Neural crest cell (in vitro differentiated cells): ENCODE results near the gene NDUFB2. TPM values are rescaled to one million over a fixed set of nuclear protein-coding genes. Genes with fewer than 3 reads are reported as not detected.
"Not testable (repeated sequence)": the region's sequence is repeated elsewhere in the genome, so short reads cannot be mapped to it uniquely, and the experiment has no call there.

Experiments used
- DNase-seq: peaks from one replicate; pipeline ENCODE4 v3.0.0; 2021; ENCODE audit warnings: low read depth, mixed read lengths, low spot score
- H3K27ac Mint-ChIP-seq: one replicate; pipeline ENCODE4 v1.8.0; 2021; ENCODE audit warnings: mild to moderate bottlenecking, mixed read lengths; ENCODE audit not compliant: unreplicated experiment
- H3K27me3 Mint-ChIP-seq: 2 replicates; pipeline ENCODE4 v1.8.0; 2021; ENCODE audit warnings: low read depth, mild to moderate bottlenecking, mixed read lengths
- H3K36me3 Mint-ChIP-seq: 2 replicates; pipeline ENCODE4 v1.8.0; 2021; ENCODE audit warnings: low read depth, mild to moderate bottlenecking, mixed read lengths
- H3K4me1 Mint-ChIP-seq: 2 replicates; pipeline ENCODE4 v1.8.0; 2021; ENCODE audit warnings: mixed read lengths
- H3K4me3 Mint-ChIP-seq: one replicate; pipeline ENCODE4 v1.8.0; 2021; ENCODE audit warnings: mild to moderate bottlenecking, mixed read lengths
- H3K9me3 Mint-ChIP-seq: 2 replicates; pipeline ENCODE4 v1.8.0; 2021; ENCODE audit warnings: mixed read lengths
- total RNA-seq: library from RNA; stranded (reverse); gene quantifications from 2 replicates; pipeline ENCODE4 v1.2.1, GENCODE V29; 2021
- TF ChIP-seq, protein P1 (sequence below): fragments of 200-600 bp; sonication (generic); conservative IDR thresholded peaks from 2 replicates; pipeline ENCODE4 v1.5.0; 2021; ENCODE audit warnings: antibody characterized with exemption, mild to moderate bottlenecking

NDUFB2 gene
- total RNA-seq, 1 donor from 2014 or later, result 195 TPM

- Mint-ChIP-seq H3K4me1 (peaks cover 1% of the 10 kb centered on the region), H3K36me3 (no peaks in the 10 kb centered on the region), H3K27me3 (no peaks in the 10 kb centered on the region), H3K27ac (no peak overlapping the region), H3K4me3 (peak overlapping the region; percentile 47), H3K9me3 (no peaks in the 10 kb centered on the region)
- TF ChIP-seq, protein P1, sequence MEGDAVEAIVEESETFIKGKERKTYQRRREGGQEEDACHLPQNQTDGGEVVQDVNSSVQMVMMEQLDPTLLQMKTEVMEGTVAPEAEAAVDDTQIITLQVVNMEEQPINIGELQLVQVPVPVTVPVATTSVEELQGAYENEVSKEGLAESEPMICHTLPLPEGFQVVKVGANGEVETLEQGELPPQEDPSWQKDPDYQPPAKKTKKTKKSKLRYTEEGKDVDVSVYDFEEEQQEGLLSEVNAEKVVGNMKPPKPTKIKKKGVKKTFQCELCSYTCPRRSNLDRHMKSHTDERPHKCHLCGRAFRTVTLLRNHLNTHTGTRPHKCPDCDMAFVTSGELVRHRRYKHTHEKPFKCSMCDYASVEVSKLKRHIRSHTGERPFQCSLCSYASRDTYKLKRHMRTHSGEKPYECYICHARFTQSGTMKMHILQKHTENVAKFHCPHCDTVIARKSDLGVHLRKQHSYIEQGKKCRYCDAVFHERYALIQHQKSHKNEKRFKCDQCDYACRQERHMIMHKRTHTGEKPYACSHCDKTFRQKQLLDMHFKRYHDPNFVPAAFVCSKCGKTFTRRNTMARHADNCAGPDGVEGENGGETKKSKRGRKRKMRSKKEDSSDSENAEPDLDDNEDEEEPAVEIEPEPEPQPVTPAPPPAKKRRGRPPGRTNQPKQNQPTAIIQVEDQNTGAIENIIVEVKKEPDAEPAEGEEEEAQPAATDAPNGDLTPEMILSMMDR, result no peak
- no peak for DNase-seq
Measured at GRCh38 chr7:140689199-140690152, 7.0 kb upstream of the NDUFB2 start.

- no peak overlapping the region for H3K4me3 Mint-ChIP-seq
- H3K36me3 Mint-ChIP-seq, result no peaks in the 10 kb centered on the region
- no peaks in the 10 kb centered on the region for H3K9me3 Mint-ChIP-seq
- H3K27ac Mint-ChIP-seq, result no peak overlapping the region
- no peak for DNase-seq
- H3K4me1 Mint-ChIP-seq, result peaks cover 10% of the 10 kb centered on the region
- no peaks in the 10 kb centered on the region for H3K27me3 Mint-ChIP-seq
- TF ChIP-seq, protein P1, result no peak
Measured at GRCh38 chr7:140691376-140692045, 5.0 kb upstream of the NDUFB2 start.

DNA sequence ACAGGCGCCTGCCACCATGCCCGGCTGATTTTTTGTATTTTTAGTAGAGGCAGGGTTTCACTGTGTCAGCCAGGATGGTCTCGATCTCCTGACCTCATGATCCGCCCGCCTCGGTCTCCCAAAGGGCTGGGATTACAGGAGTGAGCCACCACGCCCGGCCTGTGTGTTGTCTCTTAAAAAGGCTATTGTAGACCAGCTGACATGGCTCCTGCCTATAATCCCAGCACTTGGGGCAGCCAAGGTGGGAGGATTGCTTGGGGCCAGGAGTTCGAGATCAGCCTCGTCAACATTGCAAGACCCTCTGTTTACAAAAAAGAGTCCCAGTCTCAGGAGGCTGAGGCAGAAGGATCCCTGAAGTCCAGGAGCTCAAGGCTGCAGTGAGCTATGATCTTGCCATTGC, 2.7 kb upstream of the NDUFB2 start:
- not testable (repeated sequence) for DNase-seq, H3K27ac Mint-ChIP-seq, H3K4me3 Mint-ChIP-seq, H3K27me3 Mint-ChIP-seq, H3K9me3 Mint-ChIP-seq, H3K36me3 Mint-ChIP-seq
- H3K4me1 Mint-ChIP-seq, result peaks cover 31% of the 10 kb centered on the region

- no peaks in the 10 kb centered on the region for H3K9me3 Mint-ChIP-seq
- peaks cover 36% of the 10 kb centered on the region for H3K4me1 Mint-ChIP-seq
- no peak overlapping the region for H3K27ac Mint-ChIP-seq
- no peak for DNase-seq
- TF ChIP-seq, protein P1, result no peak
- peak overlapping the region; percentile 72 for H3K4me3 Mint-ChIP-seq
- H3K36me3 Mint-ChIP-seq, result no peaks in the 10 kb centered on the region
- H3K27me3 Mint-ChIP-seq, result no peaks in the 10 kb centered on the region
Measured at GRCh38 chr7:140694592-140694991, 1.9 kb upstream of the NDUFB2 start.

- TF ChIP-seq, protein P1, result no peak
- H3K4me1 Mint-ChIP-seq, result peaks cover 39% of the 10 kb centered on the region
- H3K27ac Mint-ChIP-seq, result no peak overlapping the region
- no peaks in the 10 kb centered on the region for H3K9me3 Mint-ChIP-seq
- no peaks in the 10 kb centered on the region for H3K27me3 Mint-ChIP-seq
- H3K36me3 Mint-ChIP-seq, result no peaks in the 10 kb centered on the region
- H3K4me3 Mint-ChIP-seq, result no peak overlapping the region
- no peak for DNase-seq
Measured at GRCh38 chr7:140695381-140695780, 1.1 kb upstream of the NDUFB2 start.
